DMS114 treated with DMSO at 0.1 percent for 48 hours (cell line): ENCODE results near the gene NEDD1.
A peak's percentile ranks its signal among the peaks of the same experiment; 100 is the strongest.

Source experiments
- DNase-seq: peaks from one replicate; lab custom pipeline; 2025; ENCODE audit not compliant: unreplicated experiment; lab: John Stamatoyannopoulos, UW

NEDD1 gene

GRCh38 chr12:96906849-96907670, at the start of gene NEDD1:
TSS of gene NEDD1 (plus strand) at chr12:96907257. CDS start at chr12:96909760, 2,503 bp downstream.
- DNase-seq = peak; percentile 50

GRCh38 chr12:96858162-96858561, 48.9 kb upstream of the NEDD1 start:
- DNase-seq = no peak

GRCh38 chr12:96861656-96862055, 45.4 kb upstream of the NEDD1 start:
- DNase-seq = no peak

GRCh38 chr12:96862326-96862725, 44.7 kb upstream of the NEDD1 start:
- DNase-seq = no peak

GRCh38 chr12:96864335-96864734, 42.7 kb upstream of the NEDD1 start:
- no peak for DNase-seq

- DNase-seq = no peak
Measured at GRCh38 chr12:96866801-96867590, 40.1 kb upstream of the NEDD1 start.

GRCh38 chr12:96870946-96871345, 36.1 kb upstream of the NEDD1 start:
- DNase-seq = no peak

GRCh38 chr12:96872961-96873360, 34.1 kb upstream of the NEDD1 start:
- no peak for DNase-seq

- no peak for DNase-seq
Measured at GRCh38 chr12:96874211-96874610, 32.8 kb upstream of the NEDD1 start.

- no peak for DNase-seq
Measured at GRCh38 chr12:96876966-96877365, 30.1 kb upstream of the NEDD1 start.

- no peak for DNase-seq
Measured at GRCh38 chr12:96878704-96879103, 28.4 kb upstream of the NEDD1 start.

- no peak for DNase-seq
Measured at GRCh38 chr12:96879301-96879700, 27.8 kb upstream of the NEDD1 start.

- no peak for DNase-seq
Measured at GRCh38 chr12:96880220-96880619, 26.8 kb upstream of the NEDD1 start.

- DNase-seq = no peak
Measured at GRCh38 chr12:96881608-96882007, 25.4 kb upstream of the NEDD1 start.

- DNase-seq = no peak
Measured at GRCh38 chr12:96882862-96883261, 24.2 kb upstream of the NEDD1 start.

- no peak for DNase-seq
Measured at GRCh38 chr12:96883571-96883970, 23.5 kb upstream of the NEDD1 start.

- no peak for DNase-seq
Measured at GRCh38 chr12:96886998-96887677, 19.9 kb upstream of the NEDD1 start.

- DNase-seq = no peak
Measured at GRCh38 chr12:96889273-96889933, 17.7 kb upstream of the NEDD1 start.

- no peak for DNase-seq
Measured at GRCh38 chr12:96890331-96890730, 16.7 kb upstream of the NEDD1 start.

- DNase-seq = no peak
Measured at GRCh38 chr12:96892104-96892503, 15.0 kb upstream of the NEDD1 start.

GRCh38 chr12:96897421-96897820, 9.6 kb upstream of the NEDD1 start:
- DNase-seq = no peak
